PC-3 (cell line): ENCODE data around the gene PAWR. TPM values are rescaled to one million over a fixed set of nuclear protein-coding genes. Genes with fewer than 3 reads are reported as not detected.
A peak's percentile ranks its signal among the peaks of the same experiment; 100 is the strongest.

Experiments
- ATAC-seq: fragments of 200-7000 bp; cut with Tn5 transposase; 2 replicates; pipeline ENCODE4 v1.9.1; 2020; ENCODE audit warnings: mild to moderate bottlenecking, moderate library complexity
- BruUV-seq: library from RNA; stranded (reverse); fragments of 400-500 nt; replicated peaks from 2 replicates; lab custom pipeline; 2021; lab: Mats Ljungman, UMichigan
- CTCF ChIA-PET: fragments of 300-600 bp; sonication (Branson Sonifier 250); formaldehyde crosslinking; loops from one replicate; lab custom pipeline; 2022; ENCODE audit warnings: antibody characterized with exemption; lab: Charles Lee
- POLR2A ChIA-PET: fragments of 300-600 bp; sonication (Branson Sonifier 250); formaldehyde crosslinking; loops from one replicate; lab custom pipeline; 2022; ENCODE audit warnings: antibody characterized with exemption; ENCODE audit not compliant: unreplicated experiment; lab: Charles Lee
- DNase-seq: peaks from one replicate; pipeline ENCODE4 v3.0.0-alpha.2; 2015
- H2AFZ ChIP-seq: fragments of 300-600 bp; sonication (generic); 2 replicates; pipeline ENCODE4 v1.6.0; 2016; ENCODE audit warnings: antibody characterized with exemption, low read length
- H3F3A ChIP-seq: fragments of 300-600 bp; sonication (generic); one replicate; pipeline ENCODE4 v1.6.0; 2017; ENCODE audit warnings: antibody characterized with exemption, low read length, control low read depth, mild to moderate bottlenecking; ENCODE audit not compliant: unreplicated experiment
- H3K27ac ChIP-seq: fragments of 300-600 bp; sonication (generic); 2 replicates; pipeline ENCODE4 v1.5.1; 2016; ENCODE audit warnings: mild to moderate bottlenecking, low read length
- H3K27me3 ChIP-seq: fragments of 300-600 bp; sonication (generic); 2 replicates; pipeline ENCODE4 v1.6.1; 2016; ENCODE audit warnings: low read length, mixed read lengths
- H3K36me3 ChIP-seq: fragments of 300-600 bp; sonication (generic); 2 replicates; pipeline ENCODE4 v1.6.1; 2016; ENCODE audit warnings: low read depth, mixed run types, low read length, mixed read lengths
- H3K4me1 ChIP-seq: fragments of 300-600 bp; sonication (generic); 2 replicates; pipeline ENCODE4 v1.5.1; 2016; ENCODE audit warnings: low read length; ENCODE audit not compliant: insufficient read depth
- H3K4me2 ChIP-seq: fragments of 300-600 bp; sonication (generic); 2 replicates; pipeline ENCODE4 v1.6.0; 2016; ENCODE audit warnings: low read length
- H3K4me3 ChIP-seq: fragments of 300-600 bp; sonication (generic); 2 replicates; pipeline ENCODE4 v1.5.1; 2016; ENCODE audit warnings: mild to moderate bottlenecking, low read length, mixed read lengths
- H3K79me2 ChIP-seq: fragments of 300-600 bp; sonication (generic); 2 replicates; pipeline ENCODE4 v1.6.1; 2017; ENCODE audit warnings: low read length, mixed read lengths
- H3K9ac ChIP-seq: fragments of 300-600 bp; sonication (generic); 2 replicates; pipeline ENCODE4 v1.6.0; 2016; ENCODE audit warnings: mild to moderate bottlenecking, low read length
- H3K9me2 ChIP-seq: fragments of 300-600 bp; sonication (generic); replicated peaks from 2 replicates; pipeline ENCODE4 v1.6.1; 2016; ENCODE audit warnings: mixed run types, low read length, mixed read lengths
- H3K9me3 ChIP-seq: fragments of 300-600 bp; sonication (generic); 2 replicates; pipeline ENCODE4 v1.6.1; 2016; ENCODE audit warnings: low read length, mixed read lengths
- H4K20me1 ChIP-seq: fragments of 300-600 bp; sonication (generic); 2 replicates; pipeline ENCODE4 v1.6.1; 2016; ENCODE audit warnings: low read length, mixed read lengths
- EZH2 ChIP-seq: fragments of 300-600 bp; sonication (generic); IDR thresholded peaks from one replicate; pipeline ENCODE4 v1.6.1; 2017; ENCODE audit warnings: antibody characterized with exemption, mild to moderate bottlenecking, low read length; ENCODE audit not compliant: unreplicated experiment
- EZH2phosphoT487 ChIP-seq: fragments of 300-600 bp; sonication (generic); IDR thresholded peaks from 2 replicates; pipeline ENCODE4 v1.6.1; 2018; ENCODE audit warnings: mild to moderate bottlenecking, antibody characterized with exemption, low read length, borderline replicate concordance
- intact Hi-C: fragments of 100-400 bp; cut with micrococcal nuclease; formaldehyde crosslinking; loops from 2 replicates; pipeline ENCODE4 v1.9.0; 2023
- total RNA-seq: library from RNA; depleted of rRNA; stranded (reverse); fragments of >200 nt; gene quantifications from 2 replicates; pipeline ENCODE4 v1.2.3, GENCODE V29; 2014
- TF ChIP-seq, protein P1 (sequence below): fragments of 300-600 bp; sonication (generic); conservative IDR thresholded peaks from 2 replicates; pipeline ENCODE4 v1.5.1; 2017; ENCODE audit warnings: antibody characterized with exemption, low read depth, mild to moderate bottlenecking, low read length

Gene PAWR
- total RNA-seq, 1 experiment from 2014 or later = 141 TPM

DNA sequence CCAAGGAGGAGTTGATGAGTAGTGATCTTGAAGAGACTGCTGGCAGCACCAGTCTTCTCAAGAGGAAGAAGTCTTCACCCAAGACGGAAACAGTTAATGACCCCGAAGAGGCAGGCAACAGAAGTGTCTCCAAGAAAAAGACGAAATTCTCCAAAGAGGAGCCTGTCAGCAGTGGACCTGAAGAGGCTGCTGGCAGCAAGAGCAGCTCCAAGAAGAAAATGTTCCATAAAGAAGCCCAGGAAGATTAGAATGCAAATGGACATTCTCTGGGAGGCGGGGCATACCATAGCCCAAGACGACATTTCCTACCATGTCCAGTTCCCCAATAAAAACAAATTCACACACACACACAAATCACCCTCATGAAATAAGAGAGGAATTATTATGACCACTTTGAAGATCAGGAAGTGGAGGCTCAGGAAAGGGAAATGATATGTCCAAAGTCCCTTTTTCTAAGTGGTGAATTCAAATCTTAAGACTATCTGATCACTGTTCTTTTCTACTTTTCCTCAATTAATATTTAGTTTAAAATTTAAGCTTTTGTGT is 131.8 kb downstream of the PAWR start:
- TF ChIP-seq, protein P1, sequence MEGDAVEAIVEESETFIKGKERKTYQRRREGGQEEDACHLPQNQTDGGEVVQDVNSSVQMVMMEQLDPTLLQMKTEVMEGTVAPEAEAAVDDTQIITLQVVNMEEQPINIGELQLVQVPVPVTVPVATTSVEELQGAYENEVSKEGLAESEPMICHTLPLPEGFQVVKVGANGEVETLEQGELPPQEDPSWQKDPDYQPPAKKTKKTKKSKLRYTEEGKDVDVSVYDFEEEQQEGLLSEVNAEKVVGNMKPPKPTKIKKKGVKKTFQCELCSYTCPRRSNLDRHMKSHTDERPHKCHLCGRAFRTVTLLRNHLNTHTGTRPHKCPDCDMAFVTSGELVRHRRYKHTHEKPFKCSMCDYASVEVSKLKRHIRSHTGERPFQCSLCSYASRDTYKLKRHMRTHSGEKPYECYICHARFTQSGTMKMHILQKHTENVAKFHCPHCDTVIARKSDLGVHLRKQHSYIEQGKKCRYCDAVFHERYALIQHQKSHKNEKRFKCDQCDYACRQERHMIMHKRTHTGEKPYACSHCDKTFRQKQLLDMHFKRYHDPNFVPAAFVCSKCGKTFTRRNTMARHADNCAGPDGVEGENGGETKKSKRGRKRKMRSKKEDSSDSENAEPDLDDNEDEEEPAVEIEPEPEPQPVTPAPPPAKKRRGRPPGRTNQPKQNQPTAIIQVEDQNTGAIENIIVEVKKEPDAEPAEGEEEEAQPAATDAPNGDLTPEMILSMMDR = no peak
- TF ChIP-seq EZH2 (no peak), EZH2phosphoT487 (no peak)
- no TSS peak for BruUV-seq
- no peak overlapping the region for H2AFZ ChIP-seq
- no peaks in the 10 kb centered on the region for H3K9me2 ChIP-seq
- intact Hi-C loops = loop anchor here (10.0 kb wide), 1 partner anchor 326 kb away; no protein-coding TSS in a partner anchor
- peaks cover 5% of the 10 kb centered on the region; the same call in 1 of the 2 replicates for H3K36me3 ChIP-seq
- H3F3A ChIP-seq = no peaks in the 10 kb centered on the region
- no peaks in the 10 kb centered on the region for H3K9me3 ChIP-seq
- H3K4me3 ChIP-seq = no peak overlapping the region
- no peak overlapping the region for H3K4me2 ChIP-seq
- ChIA-PET POLR2A (interaction anchor here (0.6 kb wide), 1 partner anchor 59 kb away, joined by 14 read pairs; no protein-coding TSS in a partner anchor), CTCF (no interaction called here)
- H3K27ac ChIP-seq = no peak overlapping the region
- H3K4me1 ChIP-seq = peaks cover 29% of the 10 kb centered on the region
- H3K9ac ChIP-seq = no peak overlapping the region
- no peaks in the 10 kb centered on the region for H4K20me1 ChIP-seq
- H3K79me2 ChIP-seq = no peaks in the 10 kb centered on the region
- ATAC-seq (no peak), DNase-seq (no peak)
- no peaks in the 10 kb centered on the region for H3K27me3 ChIP-seq

DNA sequence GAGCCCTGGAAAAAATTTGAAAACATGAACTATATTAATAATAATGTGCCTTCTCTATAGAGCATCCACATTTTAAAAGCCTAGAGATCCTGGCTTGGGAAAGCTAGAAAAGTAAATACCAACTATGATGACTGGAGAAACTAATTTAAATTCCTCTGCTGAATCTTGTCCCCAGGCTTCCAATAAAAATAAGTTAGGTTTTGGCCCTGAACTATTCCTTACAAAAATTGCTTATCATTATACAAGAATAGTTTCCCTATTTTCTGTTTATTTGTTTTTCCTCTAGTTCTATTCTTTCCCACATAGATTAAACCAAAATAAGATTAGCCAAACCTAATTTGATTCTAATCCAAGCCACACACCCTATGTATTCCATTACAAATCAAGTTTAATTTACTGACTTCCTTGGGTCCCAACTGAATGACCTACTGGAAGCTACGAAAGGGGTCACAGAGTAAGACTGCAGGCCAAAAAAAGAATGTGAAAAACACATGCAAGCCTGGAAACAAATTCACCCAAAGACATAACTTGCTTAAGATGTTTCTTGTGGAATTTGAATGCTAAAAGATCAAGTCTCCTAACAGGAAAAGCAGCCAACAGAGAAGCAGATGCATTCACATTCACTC is 133.0 kb downstream of the PAWR start:
- DNase-seq = no peak
- H3K4me1 ChIP-seq = peaks cover 17% of the 10 kb centered on the region

More for the DNA sequence above, 133.0 kb downstream of the PAWR start:
- Histone ChIP-seq H3K27me3 (no peaks in the 10 kb centered on the region), H3F3A (no peaks in the 10 kb centered on the region), H3K36me3 (peaks cover 8% of the 10 kb centered on the region), H4K20me1 (no peaks in the 10 kb centered on the region), H3K9ac (no peak overlapping the region), H2AFZ (no peak overlapping the region), H3K9me2 (no peaks in the 10 kb centered on the region), H3K4me3 (no peak overlapping the region), H3K27ac (no peak overlapping the region), H3K4me2 (no peak overlapping the region), H3K79me2 (no peaks in the 10 kb centered on the region), H3K9me3 (no peaks in the 10 kb centered on the region)
- TF ChIP-seq EZH2 (no peak), EZH2phosphoT487 (no peak)
- TF ChIP-seq, protein P1 = no peak
- CTCF ChIA-PET = interaction anchor here (0.7 kb wide), 1 partner anchor 27 kb away, joined by 4 read pairs; no protein-coding TSS in a partner anchor
- intact Hi-C loops = loop anchor here (10.0 kb wide), 1 partner anchor 327 kb away; no protein-coding TSS in a partner anchor
- POLR2A ChIA-PET = no interaction called here
- BruUV-seq = no TSS peak
- ATAC-seq = peak; percentile 18; the same call in 1 of the 2 replicates
